ENCODE data around the gene EPHA1.

- no peak for TF ChIP-seq CTCF (IDR thresholded peaks at IDR 0.05; ENCODE audit: extremely low read depth in 1 of 2, insufficient read depth in 1 of 2, low read depth in 1 of 2, low read length in 2 of 2)
- TF ChIP-seq MAX (IDR thresholded peaks at IDR 0.05; ENCODE audit: insufficient read depth, insufficient read length), result no peak
- peak; percentile 63 for TF ChIP-seq EZH2 (IDR thresholded peaks at IDR 0.05; ENCODE audit: borderline replicate concordance, low read depth, low read length, severe bottlenecking)
- TF ChIP-seq FOS (IDR thresholded peaks at IDR 0.05; ENCODE audit: borderline replicate concordance, insufficient read depth, low read length), result no peak
- no peak for TF ChIP-seq POLR2AphosphoS5 (IDR thresholded peaks at IDR 0.05; ENCODE audit: insufficient read depth, low read depth, low read length)
- no peak for TF ChIP-seq POLR2A (IDR thresholded peaks at IDR 0.05; ENCODE audit: low read depth, low read length)
These were observed 45.4 kb downstream of the EPHA1 start for GRCh38 chr7:143363016-143363937.

All from endothelial cell of umbilical vein (primary cell).